Adrenal gland (tissue), 12 donors: ENCODE data around the gene WDR74. TPM values are rescaled to one million over a fixed set of nuclear protein-coding genes. Genes with fewer than 3 reads are reported as not detected.
A peak's percentile ranks its signal among the peaks of the same experiment; 100 is the strongest.

Source experiments
- DNase-seq, 7 donors: peaks; one replicate each; pipeline ENCODE4 v3.0.0-alpha.2; 2019 to 2020
- H3K27ac ChIP-seq, 5 donors: fragments of 200-600 bp; sonication (generic) in 4 of 5; 1 replicate in 3 of 5; 2 replicates in 2 of 5; pipeline versions ENCODE4 v1.5.1 to v1.8.0; 2016 to 2020; ENCODE audit warnings: mild to moderate bottlenecking in 1 of 5
- H3K27me3 ChIP-seq: fragments of 200-600 bp; 2 replicates; pipeline ENCODE4 v1.8.0; 2021
- H3K36me3 ChIP-seq, 2 donors: fragments of 200-600 bp; replicated peaks in 1 of 2; 1 replicate in 1 of 2; 2 replicates in 1 of 2; pipeline versions ENCODE4 v1.5.1 to v1.8.0; 2018 to 2022
- H3K4me1 ChIP-seq, 2 donors: fragments of 200-600 bp; replicated peaks in 1 of 2; 1 replicate in 1 of 2; 2 replicates in 1 of 2; pipeline versions ENCODE4 v1.5.1 to v1.8.0; 2018 to 2021
- H3K4me3 ChIP-seq, 4 donors: fragments of 200-600 bp; sonication (generic) in 3 of 4; one replicate each; pipeline ENCODE4 v1.5.1; 2016 to 2018
- H3K9me3 ChIP-seq, 3 donors: fragments of 200-600 bp; sonication (generic) in 1 of 3; replicated peaks in 1 of 3; 1 replicate in 2 of 3; 2 replicates in 1 of 3; pipeline versions ENCODE4 v1.5.1 to v1.8.0; 2016 to 2021
- CTCF ChIP-seq, 6 experiments: fragments of 450-650 bp in 4 of 6; fragments of 200-600 bp in 2 of 6; sonication (generic) in 1 of 6; IDR thresholded peaks; 1 replicate in 5 of 6; 2 replicates in 1 of 6; pipeline versions ENCODE4 v1.5.1 to v1.8.0; 2016 to 2021; ENCODE audit warnings: antibody characterized with exemption in 6 of 6, mild to moderate bottlenecking in 2 of 6, moderate library complexity in 1 of 6
- POLR2A ChIP-seq, 2 donors: fragments of 450-650 bp; IDR thresholded peaks; one replicate each; pipeline ENCODE4 v1.6.1; 2017; ENCODE audit warnings: antibody characterized with exemption in 2 of 2, mild to moderate bottlenecking in 2 of 2, moderate library complexity in 1 of 2
- WGBS, 4 donors: extraction: QIAGEN DNeasy Blood & Tissue Kit in 2 of 4; methylation state at CpG; one replicate each; pipeline versions ENCODE4 v1.1.5 to v1.1.7; 2013 to 2017; 5-methylcytosine and 5-hydroxymethylcytosine counted together
- intact Hi-C, 2 donors: fragments of 100-400 bp; cut with DNase I; formaldehyde crosslinking; loops; one replicate each; pipeline versions ENCODE4 v1.14.1 to v1.15.0; 2022 to 2023
- polyA plus RNA-seq, 3 donors: library from polyadenylated mRNA; stranded (reverse); fragments of 200-250 nt in 2 of 3; fragments of 350-450 nt in 1 of 3; fragmentation: Illumina TruSeq in 1 of 3; extraction: RNeasy Lipid Tissue Mini Kit (QIAGEN cat#74804) in 1 of 3; gene quantifications; one replicate each; pipeline ENCODE4 v1.2.3, GENCODE V29; 2013 to 2014
- total RNA-seq, 9 donors: library from RNA; depleted of rRNA in 4 of 9; stranded (reverse); fragments of >200 nt in 4 of 9; fragments of 120-200 nt in 1 of 9; fragmentation: NEBNext Ultra II Directional in 1 of 9; extraction: Animal tissue kit (Norgen Biotek cat#: 25700) in 1 of 9; gene quantifications; one replicate each; pipeline versions ENCODE4 v1.1.0 to v1.2.4, GENCODE V29; 2013 to 2023
- donor health status: healthy with polysubstance abuse.
- donor health status: Bipolar disorder and iron deficiency.
- donor health status: DM: yes; HTN: yes; CAD: no.
- donor health status: DM: no; HTN: no; CAD: no.
- donor health status: DM: no; HTN: no; CAD: no.
- donor health status: DM: yes; HTN: yes; CAD: no.

Gene WDR74
- total and polyA plus RNA-seq, 12 donors = 21.7 to 119 (median 39.4) TPM

GRCh38 chr11:62804310-62805075, 34.9 kb downstream of the WDR74 start:
- peak in 5 of 7 donors; percentile 32 to 66 (median 50) for DNase-seq
- Histone ChIP-seq H3K36me3 (peaks cover 0 to 40% of the 10 kb centered on the region in 2 donors), H3K27ac (peak overlapping the region; percentile 65 to 93 (median 89)), H3K4me1 (peaks cover 15 to 28% of the 10 kb centered on the region in 2 donors), H3K27me3 (no peaks in the 10 kb centered on the region), H3K4me3 (peak overlapping the region; percentile 25 to 69 (median 54)), H3K9me3 (no peaks in the 10 kb centered on the region)
- 1 to 5% (median 2%) methylated on average over 14 of the region's 14 CpGs for WGBS, 4 donors
- no peak for TF ChIP-seq CTCF (IDR thresholded peaks at IDR 0.05)
- TF ChIP-seq POLR2A (IDR thresholded peaks at IDR 0.05) = peak in 1 of 2 donors; percentile 46
- intact Hi-C loops = no loop called here

- no peaks in the 10 kb centered on the region for H3K9me3 ChIP-seq
- no peak for DNase-seq
- peaks cover 0 to 75% of the 10 kb centered on the region in 2 donors for H3K36me3 ChIP-seq
- intact Hi-C loops = no loop called here
- 69 to 78% (median 76%) methylated on average over 4 of the region's 4 CpGs for WGBS, 4 donors
- no peak overlapping the region for H3K27ac ChIP-seq
- no peaks in the 10 kb centered on the region for H3K27me3 ChIP-seq
- no peak overlapping the region for H3K4me3 ChIP-seq
- peaks cover 11 to 22% of the 10 kb centered on the region in 2 donors for H3K4me1 ChIP-seq
- TF ChIP-seq POLR2A (IDR thresholded peaks at IDR 0.05) (no peak), CTCF (IDR thresholded peaks at IDR 0.05) (no peak)
These were observed 38.3 kb downstream of the WDR74 start for GRCh38 chr11:62801071-62801470.

- peaks cover 0 to 90% of the 10 kb centered on the region in 2 donors for H3K36me3 ChIP-seq
- TF ChIP-seq CTCF (IDR thresholded peaks at IDR 0.05) (no peak), POLR2A (IDR thresholded peaks at IDR 0.05) (no peak)
- no peaks in the 10 kb centered on the region for H3K9me3 ChIP-seq
- H3K4me1 ChIP-seq = peaks cover 7 to 18% of the 10 kb centered on the region in 2 donors
- no peak overlapping the region for H3K27ac ChIP-seq
- no peak for DNase-seq
- no peaks in the 10 kb centered on the region for H3K27me3 ChIP-seq
- H3K4me3 ChIP-seq = no peak overlapping the region
- WGBS, 4 donors = 79 to 90% (median 89%) methylated on average over 5 to 10 of the region's 10 CpGs
- intact Hi-C loops = loop anchor here in 1 of 2 donors (10.0 kb wide), 1 partner anchor 65 kb away; no protein-coding TSS in a partner anchor
These were observed 39.9 kb downstream of the WDR74 start for GRCh38 chr11:62799486-62799885.

- Histone ChIP-seq H3K4me3 (no peak overlapping the region), H3K4me1 (peaks cover 9 to 11% of the 10 kb centered on the region in 2 donors), H3K36me3 (peaks cover 0 to 89% of the 10 kb centered on the region in 2 donors), H3K27ac (no peak overlapping the region), H3K27me3 (no peaks in the 10 kb centered on the region), H3K9me3 (no peaks in the 10 kb centered on the region)
- WGBS, 4 donors = 75 to 83% (median 81%) methylated on average over 7 of the region's 7 CpGs
- DNase-seq = no peak
- TF ChIP-seq CTCF (IDR thresholded peaks at IDR 0.05) (no peak), POLR2A (IDR thresholded peaks at IDR 0.05) (no peak)
- intact Hi-C loops = loop anchor here in 1 of 2 donors (10.0 kb wide), 1 partner anchor 69 kb away; no protein-coding TSS in a partner anchor
These were observed 43.1 kb downstream of the WDR74 start for GRCh38 chr11:62796281-62796680.
